Measurements from ENCODE around the gene BCAS3.

DNA sequence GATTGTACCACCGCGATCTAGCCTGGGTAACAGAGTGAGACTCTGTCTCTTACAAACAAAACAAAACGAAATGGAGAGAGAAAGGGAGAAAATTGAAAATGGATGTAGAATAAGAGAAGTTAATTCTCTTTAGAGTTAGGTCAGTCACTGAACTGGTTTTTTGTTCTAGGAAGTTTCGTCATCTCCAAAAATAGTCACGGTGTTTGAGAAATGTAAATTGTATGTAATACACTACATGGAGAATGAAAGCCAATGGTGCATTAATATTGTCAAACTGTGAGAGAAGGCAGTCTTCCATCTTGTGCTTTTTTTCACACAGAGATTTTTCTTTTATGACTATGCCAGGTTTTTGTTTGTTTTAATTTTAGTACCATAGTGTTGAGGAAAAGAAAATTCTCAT lies 145.9 kb downstream of the BCAS3 start:
- TF ChIP-seq, protein P1, sequence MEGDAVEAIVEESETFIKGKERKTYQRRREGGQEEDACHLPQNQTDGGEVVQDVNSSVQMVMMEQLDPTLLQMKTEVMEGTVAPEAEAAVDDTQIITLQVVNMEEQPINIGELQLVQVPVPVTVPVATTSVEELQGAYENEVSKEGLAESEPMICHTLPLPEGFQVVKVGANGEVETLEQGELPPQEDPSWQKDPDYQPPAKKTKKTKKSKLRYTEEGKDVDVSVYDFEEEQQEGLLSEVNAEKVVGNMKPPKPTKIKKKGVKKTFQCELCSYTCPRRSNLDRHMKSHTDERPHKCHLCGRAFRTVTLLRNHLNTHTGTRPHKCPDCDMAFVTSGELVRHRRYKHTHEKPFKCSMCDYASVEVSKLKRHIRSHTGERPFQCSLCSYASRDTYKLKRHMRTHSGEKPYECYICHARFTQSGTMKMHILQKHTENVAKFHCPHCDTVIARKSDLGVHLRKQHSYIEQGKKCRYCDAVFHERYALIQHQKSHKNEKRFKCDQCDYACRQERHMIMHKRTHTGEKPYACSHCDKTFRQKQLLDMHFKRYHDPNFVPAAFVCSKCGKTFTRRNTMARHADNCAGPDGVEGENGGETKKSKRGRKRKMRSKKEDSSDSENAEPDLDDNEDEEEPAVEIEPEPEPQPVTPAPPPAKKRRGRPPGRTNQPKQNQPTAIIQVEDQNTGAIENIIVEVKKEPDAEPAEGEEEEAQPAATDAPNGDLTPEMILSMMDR (IDR thresholded peaks at IDR 0.05): no peak
- TF ChIP-seq ZFX (IDR thresholded peaks at IDR 0.05; ENCODE audit: borderline replicate concordance): no peak
